ENCODE measurements around the gene SYAP1. TPM values are rescaled to one million over a fixed set of nuclear protein-coding genes. Genes with fewer than 3 reads are reported as not detected.
"Not testable (repeated sequence)": the region's sequence is repeated elsewhere in the genome, so short reads cannot be mapped to it uniquely, and the experiment has no call there.

SYAP1 gene
- total RNA-seq, 6 experiments from 2014 or later: 36.3 to 40.6 (median 38.7) TPM

- peaks cover 2% of the 10 kb centered on the region; the same call in 1 of the 2 replicates for H3K27me3 Mint-ChIP-seq (ENCODE audit: insufficient read depth)
- no peaks in the 10 kb centered on the region for H3K9me3 Mint-ChIP-seq
- no peak for TF ChIP-seq CTCF (IDR thresholded peaks at IDR 0.05)
- DNase-seq: no peak
- no peaks in the 10 kb centered on the region for H3K36me3 Mint-ChIP-seq (ENCODE audit: low read depth)
- H3K27ac Mint-ChIP-seq: no peak overlapping the region
- H3K4me3 Mint-ChIP-seq: no peak overlapping the region
- H3K4me1 Mint-ChIP-seq (ENCODE audit: low read depth): peaks cover 10% of the 10 kb centered on the region
These were observed 64.0 kb downstream of the SYAP1 start for GRCh38 chrX:16783452-16783851.

- not testable (repeated sequence) for H3K4me1 Mint-ChIP-seq (ENCODE audit: low read depth); H3K27ac Mint-ChIP-seq; H3K36me3 Mint-ChIP-seq (ENCODE audit: low read depth); H3K9me3 Mint-ChIP-seq; H3K27me3 Mint-ChIP-seq (ENCODE audit: insufficient read depth); H3K4me3 Mint-ChIP-seq; DNase-seq
These were observed 65.0 kb downstream of the SYAP1 start for GRCh38 chrX:16784440-16784839.

GRCh38 chrX:16785247-16786138, 66.1 kb downstream of the SYAP1 start:
- no peak for TF ChIP-seq CTCF (IDR thresholded peaks at IDR 0.05)
- Mint-ChIP-seq H3K27me3 (ENCODE audit: insufficient read depth) (no peaks in the 10 kb centered on the region), H3K36me3 (ENCODE audit: low read depth) (no peaks in the 10 kb centered on the region), H3K9me3 (no peaks in the 10 kb centered on the region), H3K4me3 (peak overlapping the region; percentile 95), H3K27ac (peak overlapping the region; percentile 73), H3K4me1 (ENCODE audit: low read depth) (peaks cover 10% of the 10 kb centered on the region)
- no peak for DNase-seq

GRCh38 chrX:16786139-16786790, 66.9 kb downstream of the SYAP1 start, which contains the start of gene TXLNG:
Gene TXLNG, plus strand, starts transcription at chrX:16786466. Its CDS starts 22 bp downstream, at chrX:16786488.
- Mint-ChIP-seq H3K27ac (peak within 1 kb of the TSS; percentile 73), H3K9me3 (no peaks in the 10 kb centered on the region), H3K36me3 (ENCODE audit: low read depth) (no peaks in the 10 kb centered on the region), H3K27me3 (ENCODE audit: insufficient read depth) (no peaks in the 10 kb centered on the region), H3K4me1 (ENCODE audit: low read depth) (peaks cover 10% of the 10 kb centered on the region), H3K4me3 (peak within 1 kb of the TSS; percentile 95)
- DNase-seq: peak; percentile 97
- no peak for TF ChIP-seq CTCF (IDR thresholded peaks at IDR 0.05)

GRCh38 chrX:16786791-16787735, 67.7 kb downstream of the SYAP1 start:
- DNase-seq: peak; percentile 0
- TF ChIP-seq CTCF (IDR thresholded peaks at IDR 0.05): no peak
- peaks cover 10% of the 10 kb centered on the region for H3K4me1 Mint-ChIP-seq (ENCODE audit: low read depth)
- H3K9me3 Mint-ChIP-seq: no peaks in the 10 kb centered on the region
- H3K36me3 Mint-ChIP-seq (ENCODE audit: low read depth): no peaks in the 10 kb centered on the region
- no peaks in the 10 kb centered on the region for H3K27me3 Mint-ChIP-seq (ENCODE audit: insufficient read depth)
- H3K27ac Mint-ChIP-seq: peak overlapping the region; percentile 54
- H3K4me3 Mint-ChIP-seq: peak overlapping the region; percentile 95
